PC-3 (cell line): ENCODE measurements around the gene PKMYT1.

ENCODE experiments used
- EZH2 ChIP-seq: fragments of 300-600 bp; sonication (generic); IDR thresholded peaks from one replicate; pipeline ENCODE4 v1.6.1; 2017; ENCODE audit warnings: antibody characterized with exemption, mild to moderate bottlenecking, low read length; ENCODE audit not compliant: unreplicated experiment
- EZH2phosphoT487 ChIP-seq: fragments of 300-600 bp; sonication (generic); IDR thresholded peaks from 2 replicates; pipeline ENCODE4 v1.6.1; 2018; ENCODE audit warnings: mild to moderate bottlenecking, antibody characterized with exemption, low read length, borderline replicate concordance
- TF ChIP-seq, protein P1 (sequence below): fragments of 300-600 bp; sonication (generic); conservative IDR thresholded peaks from 2 replicates; pipeline ENCODE4 v1.5.1; 2017; ENCODE audit warnings: antibody characterized with exemption, low read depth, mild to moderate bottlenecking, low read length

DNA sequence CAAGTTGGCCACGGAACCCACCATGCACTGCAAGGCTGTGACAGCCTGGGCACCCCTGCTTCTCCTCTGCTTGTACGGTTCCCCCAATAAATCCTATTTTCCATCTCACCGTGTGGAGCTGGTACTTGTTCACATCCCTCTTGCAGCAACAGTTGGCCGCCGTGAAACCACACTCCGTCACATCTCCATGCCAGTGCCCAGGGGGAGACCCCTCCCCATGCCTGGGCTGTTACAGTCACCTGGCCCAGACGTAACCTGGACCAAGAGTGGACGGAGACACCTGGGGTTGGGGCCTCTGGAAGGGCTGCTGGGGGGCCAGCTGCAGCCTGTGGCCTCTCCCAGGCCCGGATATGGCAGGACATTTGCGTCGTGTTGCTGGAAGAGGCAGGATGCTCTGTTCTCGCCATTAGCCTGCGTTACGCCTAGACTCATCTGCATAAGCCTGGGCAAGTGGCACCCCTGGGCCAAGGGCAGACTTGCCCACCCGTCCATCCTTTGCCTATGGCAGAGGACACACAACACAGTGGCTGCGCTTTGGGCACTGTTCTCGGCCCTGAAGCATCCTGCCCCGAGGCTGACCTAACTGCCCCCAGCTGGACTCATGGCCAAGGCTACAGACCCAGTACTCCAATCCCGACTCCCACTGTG, 30.4 kb downstream of the PKMYT1 start:
- TF ChIP-seq, protein P1, sequence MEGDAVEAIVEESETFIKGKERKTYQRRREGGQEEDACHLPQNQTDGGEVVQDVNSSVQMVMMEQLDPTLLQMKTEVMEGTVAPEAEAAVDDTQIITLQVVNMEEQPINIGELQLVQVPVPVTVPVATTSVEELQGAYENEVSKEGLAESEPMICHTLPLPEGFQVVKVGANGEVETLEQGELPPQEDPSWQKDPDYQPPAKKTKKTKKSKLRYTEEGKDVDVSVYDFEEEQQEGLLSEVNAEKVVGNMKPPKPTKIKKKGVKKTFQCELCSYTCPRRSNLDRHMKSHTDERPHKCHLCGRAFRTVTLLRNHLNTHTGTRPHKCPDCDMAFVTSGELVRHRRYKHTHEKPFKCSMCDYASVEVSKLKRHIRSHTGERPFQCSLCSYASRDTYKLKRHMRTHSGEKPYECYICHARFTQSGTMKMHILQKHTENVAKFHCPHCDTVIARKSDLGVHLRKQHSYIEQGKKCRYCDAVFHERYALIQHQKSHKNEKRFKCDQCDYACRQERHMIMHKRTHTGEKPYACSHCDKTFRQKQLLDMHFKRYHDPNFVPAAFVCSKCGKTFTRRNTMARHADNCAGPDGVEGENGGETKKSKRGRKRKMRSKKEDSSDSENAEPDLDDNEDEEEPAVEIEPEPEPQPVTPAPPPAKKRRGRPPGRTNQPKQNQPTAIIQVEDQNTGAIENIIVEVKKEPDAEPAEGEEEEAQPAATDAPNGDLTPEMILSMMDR, result no peak
- TF ChIP-seq EZH2 (no peak), EZH2phosphoT487 (no peak)
